ENCODE data around the gene TENT5A.

DNA sequence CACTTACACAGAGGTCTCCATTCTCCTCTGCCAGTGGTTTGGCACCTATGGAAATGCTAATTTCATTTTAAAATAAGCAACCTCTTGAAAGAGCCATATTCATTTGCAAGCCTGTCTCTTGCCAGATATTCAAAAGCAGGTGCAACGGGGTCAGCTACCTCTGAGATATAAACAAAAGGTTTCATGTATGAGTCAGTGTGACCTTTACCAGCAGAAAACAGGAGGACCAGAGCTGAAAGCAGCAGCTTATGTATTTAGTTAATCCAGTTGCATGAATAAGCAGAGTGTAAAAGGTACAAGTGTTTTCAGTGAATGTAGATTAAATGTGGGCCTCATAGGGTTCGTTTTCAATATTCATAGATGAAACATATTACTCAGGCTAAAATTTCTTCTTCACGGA lies 56.0 kb downstream of the TENT5A start:
- TF ChIP-seq, protein P1, sequence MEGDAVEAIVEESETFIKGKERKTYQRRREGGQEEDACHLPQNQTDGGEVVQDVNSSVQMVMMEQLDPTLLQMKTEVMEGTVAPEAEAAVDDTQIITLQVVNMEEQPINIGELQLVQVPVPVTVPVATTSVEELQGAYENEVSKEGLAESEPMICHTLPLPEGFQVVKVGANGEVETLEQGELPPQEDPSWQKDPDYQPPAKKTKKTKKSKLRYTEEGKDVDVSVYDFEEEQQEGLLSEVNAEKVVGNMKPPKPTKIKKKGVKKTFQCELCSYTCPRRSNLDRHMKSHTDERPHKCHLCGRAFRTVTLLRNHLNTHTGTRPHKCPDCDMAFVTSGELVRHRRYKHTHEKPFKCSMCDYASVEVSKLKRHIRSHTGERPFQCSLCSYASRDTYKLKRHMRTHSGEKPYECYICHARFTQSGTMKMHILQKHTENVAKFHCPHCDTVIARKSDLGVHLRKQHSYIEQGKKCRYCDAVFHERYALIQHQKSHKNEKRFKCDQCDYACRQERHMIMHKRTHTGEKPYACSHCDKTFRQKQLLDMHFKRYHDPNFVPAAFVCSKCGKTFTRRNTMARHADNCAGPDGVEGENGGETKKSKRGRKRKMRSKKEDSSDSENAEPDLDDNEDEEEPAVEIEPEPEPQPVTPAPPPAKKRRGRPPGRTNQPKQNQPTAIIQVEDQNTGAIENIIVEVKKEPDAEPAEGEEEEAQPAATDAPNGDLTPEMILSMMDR (conservative IDR thresholded peaks at IDR 0.05): no peak
- no peak for TF ChIP-seq EZH2 (IDR thresholded peaks at IDR 0.05; ENCODE audit: low read depth)

Measured in PC-9 (cell line).